MM.1S (cell line): ENCODE measurements around the gene SH3PXD2A.

ENCODE experiments used
- DNase-seq: peaks from one replicate; pipeline ENCODE4 v3.0.0-alpha.2; 2015
- H2AFZ ChIP-seq: fragments of 300-600 bp; sonication (generic); 2 replicates; pipeline ENCODE4 v1.6.0; 2016; ENCODE audit warnings: antibody characterized with exemption, low read length
- H3F3A ChIP-seq: fragments of 300-600 bp; sonication (generic); 2 replicates; pipeline ENCODE4 v1.6.1; 2016; ENCODE audit warnings: mild to moderate bottlenecking, antibody characterized with exemption, low read length, moderate library complexity, mixed read lengths; ENCODE audit not compliant: insufficient read depth
- H3K27ac ChIP-seq: fragments of 300-600 bp; sonication (generic); 2 replicates; pipeline ENCODE4 v1.5.1; 2016; ENCODE audit warnings: mild to moderate bottlenecking, low read length
- H3K27me3 ChIP-seq: fragments of 300-600 bp; sonication (generic); replicated peaks from 2 replicates; pipeline ENCODE4 v1.6.0; 2016; ENCODE audit warnings: low read length; ENCODE audit not compliant: insufficient read depth
- H3K36me3 ChIP-seq: fragments of 300-600 bp; sonication (generic); replicated peaks from 2 replicates; pipeline ENCODE4 v1.6.1; 2016; ENCODE audit warnings: mild to moderate bottlenecking, low read length, mixed read lengths; ENCODE audit not compliant: insufficient read depth
- H3K4me1 ChIP-seq: fragments of 300-600 bp; sonication (generic); 2 replicates; pipeline ENCODE4 v1.6.1; 2016; ENCODE audit warnings: low read length, mixed read lengths
- H3K4me2 ChIP-seq: fragments of 300-600 bp; sonication (generic); 2 replicates; pipeline ENCODE4 v1.6.0; 2016; ENCODE audit warnings: low read depth, low read length
- H3K4me3 ChIP-seq: fragments of 300-600 bp; sonication (generic); 2 replicates; pipeline ENCODE4 v1.5.1; 2016; ENCODE audit warnings: low read length, mixed read lengths
- H3K79me2 ChIP-seq: fragments of 300-600 bp; sonication (generic); 2 replicates; pipeline ENCODE4 v1.6.1; 2016; ENCODE audit warnings: mixed run types, low read length, mixed read lengths
- H3K9ac ChIP-seq: fragments of 300-600 bp; sonication (generic); 2 replicates; pipeline ENCODE4 v1.6.1; 2016; ENCODE audit warnings: low read length, mixed read lengths
- H3K9me2 ChIP-seq: fragments of 300-600 bp; sonication (generic); replicated peaks from 2 replicates; pipeline ENCODE4 v1.6.1; 2016; ENCODE audit warnings: mild to moderate bottlenecking, low read length, mixed read lengths; ENCODE audit not compliant: insufficient read depth
- H3K9me3 ChIP-seq: fragments of 300-600 bp; sonication (generic); replicated peaks from 2 replicates; pipeline ENCODE4 v1.6.1; 2016; ENCODE audit warnings: mild to moderate bottlenecking, low read length, mixed read lengths; ENCODE audit not compliant: insufficient read depth
- H4K20me1 ChIP-seq: fragments of 300-600 bp; sonication (generic); 2 replicates; pipeline ENCODE4 v1.6.1; 2016; ENCODE audit warnings: mild to moderate bottlenecking, low read length, moderate library complexity, mixed read lengths; ENCODE audit not compliant: insufficient read depth
- CTCF ChIP-seq: fragments of 300-600 bp; sonication (generic); IDR thresholded peaks from 2 replicates; pipeline ENCODE4 v1.5.1; 2016; ENCODE audit warnings: antibody characterized with exemption, low read length, mixed read lengths
- EZH2 ChIP-seq: fragments of 300-600 bp; sonication (generic); optimal IDR thresholded peaks from 2 replicates; pipeline ENCODE3; 2017; ENCODE audit warnings: low read depth, mild to moderate bottlenecking, antibody characterized with exemption, low read length, mixed read lengths
- EZH2phosphoT487 ChIP-seq: fragments of 300-600 bp; sonication (generic); IDR thresholded peaks from 2 replicates; pipeline ENCODE4 v1.6.1; 2018; ENCODE audit warnings: antibody characterized with exemption, low read length

SH3PXD2A gene

GRCh38 chr10:103622935-103623574, 232.3 kb downstream of the SH3PXD2A start:
- no peaks in the 10 kb centered on the region for H3F3A ChIP-seq
- no peak overlapping the region for H3K9ac ChIP-seq
- H3K4me1 ChIP-seq: no peaks in the 10 kb centered on the region
- no peaks in the 10 kb centered on the region for H3K27me3 ChIP-seq
- no peak overlapping the region for H2AFZ ChIP-seq
- no peak for DNase-seq
- H3K27ac ChIP-seq: no peak overlapping the region
- no peaks in the 10 kb centered on the region for H4K20me1 ChIP-seq
- H3K4me2 ChIP-seq: no peak overlapping the region
- H3K9me3 ChIP-seq: no peaks in the 10 kb centered on the region
- H3K36me3 ChIP-seq: no peaks in the 10 kb centered on the region
- no peaks in the 10 kb centered on the region for H3K79me2 ChIP-seq
- no peak overlapping the region for H3K4me3 ChIP-seq
- TF ChIP-seq CTCF: no peak
- TF ChIP-seq EZH2phosphoT487: no peak
- no peak for TF ChIP-seq EZH2
- H3K9me2 ChIP-seq: no peaks in the 10 kb centered on the region

DNA sequence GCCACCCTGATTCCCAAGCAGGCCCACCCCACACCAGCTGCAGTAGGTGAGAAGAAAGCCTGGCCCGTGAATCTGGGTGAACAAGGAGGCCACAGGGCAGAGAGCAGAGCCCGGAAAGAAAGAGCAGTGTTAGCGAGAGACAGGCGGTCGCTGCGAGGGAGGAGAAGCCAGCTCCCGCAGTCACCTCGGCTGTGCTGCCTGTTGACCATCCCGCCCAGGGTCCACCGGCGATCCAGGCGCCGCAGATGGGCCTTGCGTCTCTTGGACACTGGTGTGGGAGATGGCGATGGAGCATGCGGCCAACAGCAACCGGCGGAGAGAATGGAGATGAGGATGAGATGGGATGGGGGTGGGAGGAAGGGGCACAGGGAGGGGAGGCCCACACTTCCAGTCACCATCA, 233.1 kb downstream of the SH3PXD2A start:
- no peaks in the 10 kb centered on the region for H3K36me3 ChIP-seq
- H3K79me2 ChIP-seq: no peaks in the 10 kb centered on the region
- H3K9me2 ChIP-seq: no peaks in the 10 kb centered on the region
- no peak for DNase-seq
- no peak overlapping the region for H2AFZ ChIP-seq
- no peak overlapping the region for H3K4me2 ChIP-seq
- H3K4me1 ChIP-seq: no peaks in the 10 kb centered on the region
- H3K9ac ChIP-seq: no peak overlapping the region
- H3F3A ChIP-seq: no peaks in the 10 kb centered on the region
- H3K27ac ChIP-seq: no peak overlapping the region
- TF ChIP-seq EZH2: no peak
- TF ChIP-seq EZH2phosphoT487: no peak
- no peak for TF ChIP-seq CTCF
- H3K9me3 ChIP-seq: no peaks in the 10 kb centered on the region
- no peaks in the 10 kb centered on the region for H3K27me3 ChIP-seq
- H4K20me1 ChIP-seq: no peaks in the 10 kb centered on the region
- H3K4me3 ChIP-seq: no peak overlapping the region

- Histone ChIP-seq H3K4me3 (no peak overlapping the region), H3K9me3 (no peaks in the 10 kb centered on the region), H3K27me3 (no peaks in the 10 kb centered on the region), H3K79me2 (no peaks in the 10 kb centered on the region), H3K4me1 (no peaks in the 10 kb centered on the region), H3K9me2 (no peaks in the 10 kb centered on the region), H3K36me3 (no peaks in the 10 kb centered on the region), H2AFZ (no peak overlapping the region), H3K27ac (no peak overlapping the region), H3F3A (no peaks in the 10 kb centered on the region), H4K20me1 (no peaks in the 10 kb centered on the region), H3K4me2 (no peak overlapping the region), H3K9ac (no peak overlapping the region)
- no peak for DNase-seq
- TF ChIP-seq EZH2: no peak
- TF ChIP-seq CTCF: no peak
- TF ChIP-seq EZH2phosphoT487: no peak
Observed at GRCh38 chr10:103621783-103622125, 233.6 kb downstream of the SH3PXD2A start.
